ENCODE data around the gene RCL1.

DNA sequence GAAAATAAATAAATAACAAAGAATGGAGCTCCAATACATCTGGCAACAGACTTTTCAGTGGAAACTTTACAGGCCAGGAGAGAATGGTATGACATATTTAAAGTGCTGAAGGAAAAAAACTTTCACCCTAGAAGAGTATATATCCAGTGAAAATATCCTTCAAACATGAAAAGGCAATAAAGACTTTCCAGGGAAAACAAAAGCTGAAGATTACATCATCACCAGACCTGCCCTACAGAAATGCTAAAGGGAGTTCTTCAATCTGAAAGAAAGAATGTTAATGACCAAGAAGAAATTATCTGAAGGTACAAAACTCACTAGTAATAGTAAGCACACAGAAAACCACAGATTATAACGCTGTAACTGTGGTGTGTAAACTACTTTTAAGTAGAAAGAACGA is 8.3 kb upstream of the RCL1 start:
- TF ChIP-seq EZH2 (IDR thresholded peaks at IDR 0.05; ENCODE audit: borderline replicate concordance, insufficient read depth, low read depth, low read length, poor library complexity, severe bottlenecking) = no peak
- TF ChIP-seq, protein P1, sequence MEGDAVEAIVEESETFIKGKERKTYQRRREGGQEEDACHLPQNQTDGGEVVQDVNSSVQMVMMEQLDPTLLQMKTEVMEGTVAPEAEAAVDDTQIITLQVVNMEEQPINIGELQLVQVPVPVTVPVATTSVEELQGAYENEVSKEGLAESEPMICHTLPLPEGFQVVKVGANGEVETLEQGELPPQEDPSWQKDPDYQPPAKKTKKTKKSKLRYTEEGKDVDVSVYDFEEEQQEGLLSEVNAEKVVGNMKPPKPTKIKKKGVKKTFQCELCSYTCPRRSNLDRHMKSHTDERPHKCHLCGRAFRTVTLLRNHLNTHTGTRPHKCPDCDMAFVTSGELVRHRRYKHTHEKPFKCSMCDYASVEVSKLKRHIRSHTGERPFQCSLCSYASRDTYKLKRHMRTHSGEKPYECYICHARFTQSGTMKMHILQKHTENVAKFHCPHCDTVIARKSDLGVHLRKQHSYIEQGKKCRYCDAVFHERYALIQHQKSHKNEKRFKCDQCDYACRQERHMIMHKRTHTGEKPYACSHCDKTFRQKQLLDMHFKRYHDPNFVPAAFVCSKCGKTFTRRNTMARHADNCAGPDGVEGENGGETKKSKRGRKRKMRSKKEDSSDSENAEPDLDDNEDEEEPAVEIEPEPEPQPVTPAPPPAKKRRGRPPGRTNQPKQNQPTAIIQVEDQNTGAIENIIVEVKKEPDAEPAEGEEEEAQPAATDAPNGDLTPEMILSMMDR (IDR thresholded peaks at IDR 0.05) = no peak

All from B cell (primary cell).